ENCODE results near the gene SASS6. TPM values are rescaled to one million over a fixed set of nuclear protein-coding genes. Genes with fewer than 3 reads are reported as not detected.

The SASS6 gene
- total RNA-seq, 1 experiment from 2014 or later = 14.8 TPM

GRCh38 chr1:100074604-100075395 is 57.9 kb downstream of the SASS6 start:
- H3K79me2 ChIP-seq (ENCODE audit: low read length) = peaks cover 66% of the 10 kb centered on the region
- H2AFZ ChIP-seq (ENCODE audit: low read length) = no peak overlapping the region
- no peaks in the 10 kb centered on the region for H4K20me1 ChIP-seq (ENCODE audit: insufficient read depth, low read depth, low read length)
- H3K9me3 ChIP-seq (ENCODE audit: low read length) = no peaks in the 10 kb centered on the region
- no peak overlapping the region for H3K4me3 ChIP-seq (ENCODE audit: low read length)
- H3K4me2 ChIP-seq (ENCODE audit: low read depth, low read length, poor library complexity, severe bottlenecking) = no peak overlapping the region
- H3K27me3 ChIP-seq (ENCODE audit: low read length) = no peaks in the 10 kb centered on the region
- H3K27ac ChIP-seq (ENCODE audit: low read length) = no peak overlapping the region
- no peaks in the 10 kb centered on the region for H3K9me2 ChIP-seq (replicated peaks; ENCODE audit: insufficient read depth, low read length)
- no peak for DNase-seq
- peaks cover 3% of the 10 kb centered on the region; the same call in 1 of the 2 replicates for H3K4me1 ChIP-seq (ENCODE audit: low read length)
- H3K9ac ChIP-seq (ENCODE audit: low read length) = no peak overlapping the region
- H3K36me3 ChIP-seq (ENCODE audit: insufficient read depth, low read length) = peaks cover 61% of the 10 kb centered on the region

GRCh38 chr1:100073531-100073930 is 59.2 kb downstream of the SASS6 start:
- H3K4me1 ChIP-seq (ENCODE audit: low read length) = peaks cover 3% of the 10 kb centered on the region; the same call in 1 of the 2 replicates
- DNase-seq = no peak
- no peaks in the 10 kb centered on the region for H3K9me3 ChIP-seq (ENCODE audit: low read length)
- H3K9me2 ChIP-seq (replicated peaks; ENCODE audit: insufficient read depth, low read length) = no peaks in the 10 kb centered on the region
- no peak overlapping the region for H2AFZ ChIP-seq (ENCODE audit: low read length)
- H3K9ac ChIP-seq (ENCODE audit: low read length) = no peak overlapping the region
- H3K27ac ChIP-seq (ENCODE audit: low read length) = no peak overlapping the region
- H3K79me2 ChIP-seq (ENCODE audit: low read length) = peaks cover 73% of the 10 kb centered on the region
- no peaks in the 10 kb centered on the region for H3K27me3 ChIP-seq (ENCODE audit: low read length)
- no peaks in the 10 kb centered on the region for H4K20me1 ChIP-seq (ENCODE audit: insufficient read depth, low read depth, low read length)
- peaks cover 61% of the 10 kb centered on the region for H3K36me3 ChIP-seq (ENCODE audit: insufficient read depth, low read length)
- H3K4me3 ChIP-seq (ENCODE audit: low read length) = no peak overlapping the region
- no peak overlapping the region for H3K4me2 ChIP-seq (ENCODE audit: low read depth, low read length, poor library complexity, severe bottlenecking)

GRCh38 chr1:100070201-100070939 is 62.4 kb downstream of the SASS6 start:
- H3K27me3 ChIP-seq (ENCODE audit: low read length) = no peaks in the 10 kb centered on the region
- no peaks in the 10 kb centered on the region for H4K20me1 ChIP-seq (ENCODE audit: insufficient read depth, low read depth, low read length)
- no peaks in the 10 kb centered on the region for H3K9me2 ChIP-seq (replicated peaks; ENCODE audit: insufficient read depth, low read length)
- no peaks in the 10 kb centered on the region for H3K4me1 ChIP-seq (ENCODE audit: low read length)
- DNase-seq = no peak
- no peak overlapping the region for H3K27ac ChIP-seq (ENCODE audit: low read length)
- no peak overlapping the region for H3K4me2 ChIP-seq (ENCODE audit: low read depth, low read length, poor library complexity, severe bottlenecking)
- no peak overlapping the region for H2AFZ ChIP-seq (ENCODE audit: low read length)
- no peak overlapping the region for H3K4me3 ChIP-seq (ENCODE audit: low read length)
- peaks cover 50% of the 10 kb centered on the region for H3K36me3 ChIP-seq (ENCODE audit: insufficient read depth, low read length)
- H3K9ac ChIP-seq (ENCODE audit: low read length) = no peak overlapping the region
- H3K79me2 ChIP-seq (ENCODE audit: low read length) = peaks cover 58% of the 10 kb centered on the region
- H3K9me3 ChIP-seq (ENCODE audit: low read length) = no peaks in the 10 kb centered on the region

DNA sequence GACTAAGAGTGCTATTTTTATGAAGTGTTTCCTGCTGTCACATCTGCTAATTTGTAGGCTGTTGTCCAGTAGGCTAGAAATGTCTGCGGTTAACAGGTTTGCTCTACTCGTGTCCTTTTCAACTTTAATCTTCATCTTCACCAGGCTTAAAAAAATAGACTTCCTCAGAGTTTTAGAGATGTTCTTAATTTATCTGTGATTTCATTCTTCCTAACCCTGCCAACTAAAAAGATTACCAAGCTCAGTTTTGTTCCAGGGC is 66.8 kb downstream of the SASS6 start:
- H3K9ac ChIP-seq (ENCODE audit: low read length) = no peak overlapping the region

GRCh38 chr1:100065183-100065968 is 67.4 kb downstream of the SASS6 start:
- Histone ChIP-seq H3K27me3 (ENCODE audit: low read length) (no peaks in the 10 kb centered on the region), H3K9me3 (ENCODE audit: low read length) (no peaks in the 10 kb centered on the region), H3K4me1 (ENCODE audit: low read length) (no peaks in the 10 kb centered on the region; the same call in 1 of the 2 replicates), H3K36me3 (ENCODE audit: insufficient read depth, low read length) (peaks cover 61% of the 10 kb centered on the region), H3K79me2 (ENCODE audit: low read length) (peaks cover 59% of the 10 kb centered on the region), H3K27ac (ENCODE audit: low read length) (no peak overlapping the region), H3K9ac (ENCODE audit: low read length) (no peak overlapping the region), H2AFZ (ENCODE audit: low read length) (no peak overlapping the region), H4K20me1 (ENCODE audit: insufficient read depth, low read depth, low read length) (no peaks in the 10 kb centered on the region), H3K4me3 (ENCODE audit: low read length) (no peak overlapping the region), H3K4me2 (ENCODE audit: low read depth, low read length, poor library complexity, severe bottlenecking) (no peak overlapping the region), H3K9me2 (replicated peaks; ENCODE audit: insufficient read depth, low read length) (no peaks in the 10 kb centered on the region)
- no peak for DNase-seq

More for the DNA sequence above, 66.8 kb downstream of the SASS6 start:
- no peak overlapping the region for H3K27ac ChIP-seq (ENCODE audit: low read length)
- no peak overlapping the region for H3K4me2 ChIP-seq (ENCODE audit: low read depth, low read length, poor library complexity, severe bottlenecking)
- H3K4me1 ChIP-seq (ENCODE audit: low read length) = no peaks in the 10 kb centered on the region; the same call in 1 of the 2 replicates
- H3K27me3 ChIP-seq (ENCODE audit: low read length) = no peaks in the 10 kb centered on the region
- no peak overlapping the region for H3K4me3 ChIP-seq (ENCODE audit: low read length)
- no peak for DNase-seq
- peaks cover 61% of the 10 kb centered on the region for H3K36me3 ChIP-seq (ENCODE audit: insufficient read depth, low read length)
- no peak overlapping the region for H2AFZ ChIP-seq (ENCODE audit: low read length)
- H3K79me2 ChIP-seq (ENCODE audit: low read length) = peaks cover 59% of the 10 kb centered on the region
- H3K9me2 ChIP-seq (replicated peaks; ENCODE audit: insufficient read depth, low read length) = no peaks in the 10 kb centered on the region
- no peaks in the 10 kb centered on the region for H4K20me1 ChIP-seq (ENCODE audit: insufficient read depth, low read depth, low read length)
- H3K9me3 ChIP-seq (ENCODE audit: low read length) = no peaks in the 10 kb centered on the region

DNA sequence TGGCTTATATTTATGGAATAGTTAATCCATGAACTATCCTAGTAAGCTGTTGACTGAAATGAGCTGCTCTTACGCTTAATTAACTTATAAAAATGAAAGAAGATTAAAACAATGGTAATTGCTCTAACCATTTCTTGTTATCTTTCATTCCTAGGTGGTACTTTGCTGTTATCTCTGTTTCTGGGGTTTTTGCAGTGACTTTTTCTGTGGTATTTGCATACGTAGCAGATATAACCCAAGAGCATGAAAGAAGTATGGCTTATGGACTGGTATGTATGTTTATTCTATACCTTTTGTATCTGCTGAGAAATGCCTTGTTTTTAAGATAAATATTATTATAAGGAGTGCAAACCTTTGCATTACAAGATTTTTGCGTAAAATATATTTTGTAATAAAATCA is 71.0 kb downstream of the SASS6 start:
- no peaks in the 10 kb centered on the region for H3K27me3 ChIP-seq (ENCODE audit: low read length)
- no peak overlapping the region for H3K9ac ChIP-seq (ENCODE audit: low read length)
- H3K4me1 ChIP-seq (ENCODE audit: low read length) = peaks cover 8% of the 10 kb centered on the region
- no peak for DNase-seq
- H3K4me2 ChIP-seq (ENCODE audit: low read depth, low read length, poor library complexity, severe bottlenecking) = no peak overlapping the region
- no peaks in the 10 kb centered on the region for H4K20me1 ChIP-seq (ENCODE audit: insufficient read depth, low read depth, low read length)
- H2AFZ ChIP-seq (ENCODE audit: low read length) = no peak overlapping the region
- H3K4me3 ChIP-seq (ENCODE audit: low read length) = no peak overlapping the region
- H3K79me2 ChIP-seq (ENCODE audit: low read length) = peaks cover 72% of the 10 kb centered on the region
- no peaks in the 10 kb centered on the region for H3K9me2 ChIP-seq (replicated peaks; ENCODE audit: insufficient read depth, low read length)
- peaks cover 63% of the 10 kb centered on the region for H3K36me3 ChIP-seq (ENCODE audit: insufficient read depth, low read length)
- H3K27ac ChIP-seq (ENCODE audit: low read length) = no peak overlapping the region
- H3K9me3 ChIP-seq (ENCODE audit: low read length) = no peaks in the 10 kb centered on the region

- H3K9me2 ChIP-seq (replicated peaks; ENCODE audit: insufficient read depth, low read length) = no peaks in the 10 kb centered on the region
- H3K79me2 ChIP-seq (ENCODE audit: low read length) = peaks cover 97% of the 10 kb centered on the region
- no peak overlapping the region for H3K4me3 ChIP-seq (ENCODE audit: low read length)
- H2AFZ ChIP-seq (ENCODE audit: low read length) = no peak overlapping the region
- no peak overlapping the region for H3K4me2 ChIP-seq (ENCODE audit: low read depth, low read length, poor library complexity, severe bottlenecking)
- H3K27ac ChIP-seq (ENCODE audit: low read length) = no peak overlapping the region
- peaks cover 16% of the 10 kb centered on the region for H3K4me1 ChIP-seq (ENCODE audit: low read length)
- H3K36me3 ChIP-seq (ENCODE audit: insufficient read depth, low read length) = peaks cover 36% of the 10 kb centered on the region
- no peaks in the 10 kb centered on the region for H3K27me3 ChIP-seq (ENCODE audit: low read length)
- peaks cover 7% of the 10 kb centered on the region; the same call in 1 of the 2 replicates for H4K20me1 ChIP-seq (ENCODE audit: insufficient read depth, low read depth, low read length)
- DNase-seq = no peak
- H3K9ac ChIP-seq (ENCODE audit: low read length) = no peak overlapping the region
- no peaks in the 10 kb centered on the region for H3K9me3 ChIP-seq (ENCODE audit: low read length)
These were observed 79.0 kb downstream of the SASS6 start for GRCh38 chr1:100053727-100054126.

GRCh38 chr1:100053119-100053518 is 79.6 kb downstream of the SASS6 start:
- Histone ChIP-seq H3K27me3 (ENCODE audit: low read length) (no peaks in the 10 kb centered on the region), H3K9me3 (ENCODE audit: low read length) (no peaks in the 10 kb centered on the region), H3K4me3 (ENCODE audit: low read length) (no peak overlapping the region), H3K4me2 (ENCODE audit: low read depth, low read length, poor library complexity, severe bottlenecking) (no peak overlapping the region), H3K27ac (ENCODE audit: low read length) (no peak overlapping the region), H2AFZ (ENCODE audit: low read length) (no peak overlapping the region), H4K20me1 (ENCODE audit: insufficient read depth, low read depth, low read length) (peaks cover 12% of the 10 kb centered on the region; the same call in 1 of the 2 replicates), H3K4me1 (ENCODE audit: low read length) (peaks cover 21% of the 10 kb centered on the region), H3K36me3 (ENCODE audit: insufficient read depth, low read length) (peaks cover 31% of the 10 kb centered on the region), H3K9me2 (replicated peaks; ENCODE audit: insufficient read depth, low read length) (no peaks in the 10 kb centered on the region), H3K79me2 (ENCODE audit: low read length) (peaks cover 97% of the 10 kb centered on the region), H3K9ac (ENCODE audit: low read length) (no peak overlapping the region)
- DNase-seq = no peak

Measured in Karpas-422 (cell line).